ENCODE data around the gene HDC. TPM values are rescaled to one million over a fixed set of nuclear protein-coding genes. Genes with fewer than 3 reads are reported as not detected.

HDC gene
- total RNA-seq, 1 experiment from 2014 or later: not detected

GRCh38 chr15:50202003-50202402 is 63.5 kb downstream of the HDC start (continued):
- TF ChIP-seq CTCF (IDR thresholded peaks at IDR 0.05 in 2 of 3, conservative IDR thresholded peaks at IDR 0.05 in 1 of 3; ENCODE audit: borderline replicate concordance in 1 of 3, insufficient read depth in 1 of 3, low read depth in 2 of 3, low read length in 2 of 3) (no peak), SP1 (IDR thresholded peaks at IDR 0.05; ENCODE audit: low read depth) (no peak), POLR2AphosphoS5 (IDR thresholded peaks at IDR 0.05; ENCODE audit: low read depth, low read length) (no peak), CBX3 (IDR thresholded peaks at IDR 0.05; ENCODE audit: low read depth) (no peak), ZNF274 (IDR thresholded peaks at IDR 0.05; ENCODE audit: low read depth, low read length) (no peak), CEBPB (IDR thresholded peaks at IDR 0.05; ENCODE audit: low read depth) (no peak)

- Histone ChIP-seq H3K9me2 (ENCODE audit: insufficient read depth) (no peaks in the 10 kb centered on the region), H3K4me2 (ENCODE audit: low read length) (no peak overlapping the region), H2AFZ (ENCODE audit: low read depth, low read length, poor library complexity, severe bottlenecking) (no peak overlapping the region), H3K79me2 (ENCODE audit: insufficient read depth, low read length) (no peaks in the 10 kb centered on the region), H3K9me3 (ENCODE audit: control insufficient read depth in 1 of 2, insufficient read depth in 1 of 2, low read depth in 1 of 2, low read length in 2 of 2) (no peaks in the 10 kb centered on the region), H3K27ac (ENCODE audit: low read depth, low read length) (no peak overlapping the region), H3K4me1 (ENCODE audit: control insufficient read depth in 1 of 2, insufficient read depth in 2 of 2, low read length in 2 of 2) (no peaks in the 10 kb centered on the region), H3K27me3 (ENCODE audit: insufficient read depth, low read length) (no peaks in the 10 kb centered on the region), H3K4me3 (replicated peaks in 1 of 2; ENCODE audit: low read depth in 1 of 2, low read length in 2 of 2) (no peak overlapping the region), H3K36me3 (ENCODE audit: control insufficient read depth in 1 of 2, insufficient read depth in 2 of 2, low read length in 2 of 2) (no peaks in the 10 kb centered on the region), H4K20me1 (ENCODE audit: insufficient read depth) (no peaks in the 10 kb centered on the region), H3K9ac (ENCODE audit: low read length) (no peak overlapping the region)
- no TSS peak for BruUV-seq (replicated peaks)
- ChIA-PET CTCF (no interaction called here), RAD21 (ENCODE audit: low non-redundant PET in 1 of 2, low total read pairs in 2 of 2, uncharacterized antibody in 2 of 2, unreplicated experiment in 2 of 2) (no interaction called here), POLR2A (interaction anchor here (1.5 kb wide), 1 partner anchor 11 kb away, joined by 4 read pairs; the partner anchor contains the start of gene SLC27A2)
- ATAC-seq (no peak), DNase-seq (ENCODE audit: low read depth, low spot score) (no peak)
- TF ChIP-seq ZNF274 (IDR thresholded peaks at IDR 0.05; ENCODE audit: low read depth, low read length) (no peak), ZBTB33 (IDR thresholded peaks at IDR 0.05; ENCODE audit: extremely low read depth, insufficient replicate concordance, low read length) (no peak), YY1 (IDR thresholded peaks at IDR 0.05; ENCODE audit: extremely low read depth, insufficient replicate concordance, low read depth, low read length) (no peak), SRF (IDR thresholded peaks at IDR 0.05; ENCODE audit: low read depth) (no peak), MAX (IDR thresholded peaks at IDR 0.05) (no peak), FOSL1 (IDR thresholded peaks at IDR 0.05; ENCODE audit: low read depth) (no peak), SP1 (IDR thresholded peaks at IDR 0.05; ENCODE audit: low read depth) (no peak)
- intact Hi-C loops (cut with micrococcal nuclease): no loop called here
These were observed 72.5 kb downstream of the HDC start for GRCh38 chr15:50192926-50193620.
